A673 (cell line): Measurements from ENCODE around the gene ASTN2.

Experiments used
- EZH2 ChIP-seq: fragments of 200-600 bp; sonication (generic); IDR thresholded peaks from 2 replicates; pipeline ENCODE4 v1.6.1; 2017; ENCODE audit warnings: borderline replicate concordance, low read depth, mild to moderate bottlenecking, mixed read lengths, antibody characterized with exemption, low read length; ENCODE audit not compliant: poor library complexity, severe bottlenecking
- TF ChIP-seq, protein P1 (sequence below): fragments of 300-800, 200-600 bp; sonication (generic); conservative IDR thresholded peaks from 2 replicates; pipeline ENCODE4 v1.5.1; 2017; ENCODE audit warnings: low read depth, mild to moderate bottlenecking, antibody characterized with exemption, low read length, moderate library complexity, mixed read lengths

DNA sequence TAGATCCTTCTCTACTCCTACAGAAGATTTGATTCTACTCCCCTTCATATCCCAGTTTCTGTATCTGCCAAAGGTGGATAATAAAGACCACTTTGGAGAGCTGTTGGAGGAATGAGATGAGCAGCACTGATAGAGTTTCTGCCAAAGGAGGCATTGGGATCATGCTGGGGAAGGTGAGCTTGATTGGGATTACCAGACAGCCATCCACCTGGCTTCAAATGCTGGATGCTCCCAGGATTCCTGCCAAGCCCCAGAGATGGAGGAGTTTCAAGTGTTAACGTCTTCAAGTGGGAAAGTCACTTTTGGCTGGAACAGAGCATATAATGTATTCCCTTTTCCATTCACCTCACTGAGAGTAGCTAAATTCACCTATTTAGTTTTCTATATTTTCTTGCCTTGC, 379.3 kb downstream of the ASTN2 start:
- TF ChIP-seq, protein P1, sequence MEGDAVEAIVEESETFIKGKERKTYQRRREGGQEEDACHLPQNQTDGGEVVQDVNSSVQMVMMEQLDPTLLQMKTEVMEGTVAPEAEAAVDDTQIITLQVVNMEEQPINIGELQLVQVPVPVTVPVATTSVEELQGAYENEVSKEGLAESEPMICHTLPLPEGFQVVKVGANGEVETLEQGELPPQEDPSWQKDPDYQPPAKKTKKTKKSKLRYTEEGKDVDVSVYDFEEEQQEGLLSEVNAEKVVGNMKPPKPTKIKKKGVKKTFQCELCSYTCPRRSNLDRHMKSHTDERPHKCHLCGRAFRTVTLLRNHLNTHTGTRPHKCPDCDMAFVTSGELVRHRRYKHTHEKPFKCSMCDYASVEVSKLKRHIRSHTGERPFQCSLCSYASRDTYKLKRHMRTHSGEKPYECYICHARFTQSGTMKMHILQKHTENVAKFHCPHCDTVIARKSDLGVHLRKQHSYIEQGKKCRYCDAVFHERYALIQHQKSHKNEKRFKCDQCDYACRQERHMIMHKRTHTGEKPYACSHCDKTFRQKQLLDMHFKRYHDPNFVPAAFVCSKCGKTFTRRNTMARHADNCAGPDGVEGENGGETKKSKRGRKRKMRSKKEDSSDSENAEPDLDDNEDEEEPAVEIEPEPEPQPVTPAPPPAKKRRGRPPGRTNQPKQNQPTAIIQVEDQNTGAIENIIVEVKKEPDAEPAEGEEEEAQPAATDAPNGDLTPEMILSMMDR, result no peak
- no peak for TF ChIP-seq EZH2
